H9 (cell line): ENCODE measurements around the gene USP17L28. TPM values are rescaled to one million over a fixed set of nuclear protein-coding genes. Genes with fewer than 3 reads are reported as not detected.
"Not testable (repeated sequence)": the region's sequence is repeated elsewhere in the genome, so short reads cannot be mapped to it uniquely, and the experiment has no call there.

Source experiments
- DNase-seq: peaks from one replicate; pipeline ENCODE4 v3.0.0-alpha.2; 2017
- H2AFZ ChIP-seq: one replicate; pipeline ENCODE4 v1.6.1; 2013; ENCODE audit warnings: mild to moderate bottlenecking, low read length, control low read depth, moderate library complexity
- H2AK5ac ChIP-seq: 2 replicates; pipeline ENCODE4 v1.6.1; 2013; ENCODE audit warnings: low read length, control low read depth, mixed read lengths; ENCODE audit not compliant: insufficient read length
- H2BK120ac ChIP-seq: one replicate; pipeline ENCODE4 v1.6.1; 2013; ENCODE audit warnings: low read depth, mild to moderate bottlenecking, low read length, control low read depth, inconsistent platforms; ENCODE audit not compliant: poor library complexity, severe bottlenecking
- H2BK12ac ChIP-seq: 2 replicates; pipeline ENCODE4 v1.6.1; 2013; ENCODE audit warnings: low read length, control low read depth, mixed read lengths, low read depth; ENCODE audit not compliant: insufficient read length
- H2BK15ac ChIP-seq: 2 replicates; pipeline ENCODE4 v1.6.1; 2013; ENCODE audit warnings: low read depth, low read length, control low read depth
- H2BK20ac ChIP-seq: one replicate; pipeline ENCODE4 v1.6.1; 2013; ENCODE audit warnings: low read depth, mild to moderate bottlenecking, low read length, control low read depth, inconsistent platforms; ENCODE audit not compliant: poor library complexity, severe bottlenecking
- H2BK5ac ChIP-seq: 2 replicates; pipeline ENCODE4 v1.6.1; 2013; ENCODE audit warnings: low read length, control low read depth, mixed read lengths; ENCODE audit not compliant: insufficient read length
- H3K14ac ChIP-seq: 2 replicates; pipeline ENCODE4 v1.6.1; 2013; ENCODE audit warnings: low read length, control low read depth; ENCODE audit not compliant: insufficient read depth
- H3K18ac ChIP-seq: 2 replicates; pipeline ENCODE4 v1.6.1; 2013; ENCODE audit warnings: low read depth, mild to moderate bottlenecking, mixed read lengths, low read length, control low read depth; ENCODE audit not compliant: insufficient read length
- H3K23ac ChIP-seq: 2 replicates; pipeline ENCODE4 v1.6.1; 2013; ENCODE audit warnings: low read length, control low read depth, mixed read lengths, low read depth; ENCODE audit not compliant: insufficient read length
- H3K23me2 ChIP-seq: 2 replicates; pipeline ENCODE4 v1.6.1; 2013; ENCODE audit warnings: low read depth, mild to moderate bottlenecking, mixed read lengths, low read length, control low read depth; ENCODE audit not compliant: insufficient read length, poor library complexity, severe bottlenecking
- H3K27ac ChIP-seq: 2 replicates; pipeline ENCODE4 v1.5.1; 2013; ENCODE audit warnings: low read length, control low read depth, mixed read lengths, low read depth; ENCODE audit not compliant: insufficient read length
- H3K27me3 ChIP-seq: 2 replicates; pipeline ENCODE4 v1.6.1; 2013; ENCODE audit warnings: low read length, control low read depth, inconsistent platforms; ENCODE audit not compliant: insufficient read depth
- H3K4ac ChIP-seq: 2 replicates; pipeline ENCODE4 v1.6.1; 2013; ENCODE audit warnings: low read depth, mild to moderate bottlenecking, control low read depth, inconsistent platforms, low read length, moderate library complexity
- H3K4me1 ChIP-seq: 2 replicates; pipeline ENCODE4 v1.6.1; 2013; ENCODE audit warnings: low read length, control low read depth, inconsistent platforms; ENCODE audit not compliant: insufficient read depth
- H3K4me2 ChIP-seq: 2 replicates; pipeline ENCODE4 v1.6.1; 2013; ENCODE audit warnings: low read length, control low read depth, mixed read lengths; ENCODE audit not compliant: insufficient read length, insufficient read depth
- H3K56ac ChIP-seq: 2 replicates; pipeline ENCODE4 v1.6.1; 2013; ENCODE audit warnings: low read depth, mild to moderate bottlenecking, mixed read lengths, low read length, control low read depth; ENCODE audit not compliant: insufficient read length
- H3K79me1 ChIP-seq: 2 replicates; pipeline ENCODE4 v1.6.1; 2013; ENCODE audit warnings: low read depth, mild to moderate bottlenecking, moderate library complexity, low read length, control low read depth, inconsistent platforms; ENCODE audit not compliant: insufficient read depth, poor library complexity, severe bottlenecking
- H3K79me2 ChIP-seq: 2 replicates; pipeline ENCODE4 v1.6.1; 2013; ENCODE audit warnings: low read length, control low read depth, inconsistent platforms; ENCODE audit not compliant: insufficient read depth
- H3K9ac ChIP-seq: 2 replicates; pipeline ENCODE4 v1.6.1; 2013; ENCODE audit warnings: low read length, control low read depth, mixed read lengths; ENCODE audit not compliant: insufficient read length; ENCODE audit errors: extremely low read depth
- H3K9me3 ChIP-seq: one replicate; pipeline ENCODE4 v1.6.1; 2013; ENCODE audit warnings: low read depth, low read length, inconsistent platforms; ENCODE audit not compliant: control insufficient read depth
- H3T11ph ChIP-seq: one replicate; pipeline ENCODE4 v1.6.1; 2013; ENCODE audit warnings: mild to moderate bottlenecking, low read length, control low read depth, inconsistent platforms
- H4K20me1 ChIP-seq: one replicate; pipeline ENCODE4 v1.6.1; 2013; ENCODE audit not compliant: control insufficient read depth, insufficient read length, insufficient read depth
- H4K5ac ChIP-seq: 2 replicates; pipeline ENCODE4 v1.6.1; 2013; ENCODE audit warnings: low read depth, mild to moderate bottlenecking, mixed read lengths, low read length, control low read depth; ENCODE audit not compliant: insufficient read length
- H4K8ac ChIP-seq: replicated peaks from 2 replicates; pipeline ENCODE4 v1.6.1; 2013; ENCODE audit warnings: low read length, control low read depth, mixed read lengths, low read depth; ENCODE audit not compliant: insufficient read length
- H4K91ac ChIP-seq: 2 replicates; pipeline ENCODE4 v1.6.1; 2013; ENCODE audit warnings: low read depth, mild to moderate bottlenecking, moderate library complexity, mixed read lengths, low read length, control low read depth; ENCODE audit not compliant: insufficient read length
- H3K27ac Mint-ChIP-seq, 3 experiments: 2 replicates in 2 of 3; 3 replicates in 1 of 3; pipeline ENCODE4 v1.8.0; 2020 to 2021; ENCODE audit warnings: mixed read lengths in 3 of 3, mild to moderate bottlenecking in 1 of 3, moderate library complexity in 1 of 3
- H3K27me3 Mint-ChIP-seq: 2 replicates; pipeline ENCODE4 v1.8.0; 2021; ENCODE audit warnings: low read depth, mild to moderate bottlenecking, moderate library complexity, mixed read lengths
- H3K36me3 Mint-ChIP-seq, 3 experiments: 2 replicates in 2 of 3; 3 replicates in 1 of 3; pipeline ENCODE4 v1.8.0; 2020 to 2021; ENCODE audit warnings: low read depth in 3 of 3, mixed read lengths in 3 of 3; ENCODE audit not compliant: insufficient read depth in 1 of 3
- H3K4me1 Mint-ChIP-seq, 2 experiments: 2 replicates each; pipeline ENCODE4 v1.8.0; 2020; ENCODE audit warnings: mixed read lengths in 2 of 2
- H3K4me3 Mint-ChIP-seq, 2 experiments: 2 replicates in 1 of 2; 3 replicates in 1 of 2; pipeline ENCODE4 v1.8.0; 2020 to 2021; ENCODE audit warnings: mild to moderate bottlenecking in 2 of 2, mixed read lengths in 2 of 2, moderate library complexity in 1 of 2
- H3K9me3 Mint-ChIP-seq, 2 experiments: 2 replicates in 1 of 2; 3 replicates in 1 of 2; pipeline ENCODE4 v1.8.0; 2020; ENCODE audit warnings: mild to moderate bottlenecking in 2 of 2, mixed read lengths in 2 of 2, moderate library complexity in 1 of 2
- WGBS: extraction: QIAGEN DNeasy Blood & Tissue Kit; methylation state at CpG from one replicate; pipeline ENCODE4 v1.1.7; 2013; ENCODE audit warnings: missing lambda C conversion rate, low lambda C conversion rate, mixed read lengths; ENCODE audit not compliant: insufficient read length; ENCODE audit errors: extremely low coverage; 5-methylcytosine and 5-hydroxymethylcytosine counted together
- total RNA-seq: library from RNA; stranded (reverse); gene quantifications from 2 replicates; pipeline ENCODE4 v1.2.1, GENCODE V29; 2021

Gene USP17L28
- total RNA-seq, 1 experiment from 2014 or later = not detected

DNA sequence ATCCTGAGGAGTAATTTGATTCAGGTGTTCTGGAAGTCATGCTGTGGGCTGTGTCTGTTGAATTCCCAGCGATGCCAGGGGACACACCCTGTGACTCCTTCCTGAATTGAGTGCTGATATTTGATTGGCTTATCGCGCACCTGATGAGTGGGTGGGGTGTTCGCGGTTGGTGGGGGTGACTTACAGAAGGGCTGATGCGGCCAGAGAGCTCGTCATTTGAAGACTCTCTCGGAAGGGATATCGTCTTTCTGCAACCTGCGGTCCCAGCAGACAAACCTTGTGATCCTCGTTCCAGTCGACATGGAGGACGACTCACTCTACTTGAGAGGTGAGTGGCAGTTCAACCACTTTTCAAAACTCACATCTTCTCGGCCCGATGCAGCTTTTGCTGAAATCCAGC, 14.3 kb upstream of the USP17L28 start, which contains the start of gene USP17L26:
Gene USP17L26 (plus strand): TSS at position 301 of the 400 bp plus-strand sequence. CDS start 0 bp downstream, at position 301.
- not testable (repeated sequence) for H3T11ph ChIP-seq, H3K9me3 ChIP-seq, H4K91ac ChIP-seq, H3K27ac ChIP-seq, H3K36me3 Mint-ChIP-seq, H3K4ac ChIP-seq, H2BK20ac ChIP-seq, H2BK5ac ChIP-seq, H3K79me2 ChIP-seq, H3K9ac ChIP-seq, DNase-seq, H4K8ac ChIP-seq, H3K27me3 Mint-ChIP-seq, H4K20me1 ChIP-seq, H3K79me1 ChIP-seq, H3K4me3 Mint-ChIP-seq, H3K14ac ChIP-seq, H3K4me1 ChIP-seq, H2AK5ac ChIP-seq, H3K23ac ChIP-seq, H2BK120ac ChIP-seq, H3K4me1 Mint-ChIP-seq, H2BK12ac ChIP-seq, H3K27me3 ChIP-seq, H3K9me3 Mint-ChIP-seq, H3K56ac ChIP-seq, H2AFZ ChIP-seq, H3K18ac ChIP-seq, H4K5ac ChIP-seq, H3K4me2 ChIP-seq, H2BK15ac ChIP-seq, H3K27ac Mint-ChIP-seq, H3K23me2 ChIP-seq
- no CpG with 5 or more reads among the region's 15 CpGs for WGBS

DNA sequence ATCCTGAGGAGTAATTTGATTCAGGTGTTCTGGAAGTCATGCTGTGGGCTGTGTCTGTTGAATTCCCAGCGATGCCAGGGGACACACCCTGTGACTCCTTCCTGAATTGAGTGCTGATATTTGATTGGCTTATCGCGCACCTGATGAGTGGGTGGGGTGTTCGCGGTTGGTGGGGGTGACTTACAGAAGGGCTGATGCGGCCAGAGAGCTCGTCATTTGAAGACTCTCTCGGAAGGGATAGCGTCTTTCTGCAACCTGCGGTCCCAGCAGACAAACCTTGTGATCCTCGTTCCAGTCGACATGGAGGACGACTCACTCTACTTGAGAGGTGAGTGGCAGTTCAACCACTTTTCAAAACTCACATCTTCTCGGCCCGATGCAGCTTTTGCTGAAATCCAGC, 9.6 kb upstream of the USP17L28 start, which contains the start of gene USP17L5:
Gene USP17L5 (plus strand): TSS at position 301 of the 400 bp plus-strand sequence. CDS start 0 bp downstream, at position 301.
- not testable (repeated sequence) for H3K23ac ChIP-seq, H4K5ac ChIP-seq, H3K27me3 ChIP-seq, H3K27ac Mint-ChIP-seq, H2BK5ac ChIP-seq, H3K4me3 Mint-ChIP-seq, H3K4me2 ChIP-seq, H3K4me1 ChIP-seq, DNase-seq, H4K8ac ChIP-seq, H3K9me3 ChIP-seq, H2BK15ac ChIP-seq, H2BK120ac ChIP-seq, H2BK12ac ChIP-seq, H3K4ac ChIP-seq, H3K56ac ChIP-seq, H3K36me3 Mint-ChIP-seq, H3K14ac ChIP-seq, H3K23me2 ChIP-seq, H4K91ac ChIP-seq, H3K4me1 Mint-ChIP-seq, H3T11ph ChIP-seq, H2AFZ ChIP-seq, H2BK20ac ChIP-seq, H3K18ac ChIP-seq, H3K79me1 ChIP-seq, H3K27ac ChIP-seq, H4K20me1 ChIP-seq, H2AK5ac ChIP-seq, H3K9ac ChIP-seq, H3K9me3 Mint-ChIP-seq, H3K27me3 Mint-ChIP-seq, H3K79me2 ChIP-seq
- WGBS = no CpG with 5 or more reads among the region's 15 CpGs
